Measurements from ENCODE around the gene TBCK. TPM values are rescaled to one million over a fixed set of nuclear protein-coding genes. Genes with fewer than 3 reads are reported as not detected.

The TBCK gene
- total and polyA plus RNA-seq, 2 of the 8 experiments (the other 6 are each of a cell fraction or from before 2014, with no cell fraction given) = 10.2 to 18.7 TPM

DNA sequence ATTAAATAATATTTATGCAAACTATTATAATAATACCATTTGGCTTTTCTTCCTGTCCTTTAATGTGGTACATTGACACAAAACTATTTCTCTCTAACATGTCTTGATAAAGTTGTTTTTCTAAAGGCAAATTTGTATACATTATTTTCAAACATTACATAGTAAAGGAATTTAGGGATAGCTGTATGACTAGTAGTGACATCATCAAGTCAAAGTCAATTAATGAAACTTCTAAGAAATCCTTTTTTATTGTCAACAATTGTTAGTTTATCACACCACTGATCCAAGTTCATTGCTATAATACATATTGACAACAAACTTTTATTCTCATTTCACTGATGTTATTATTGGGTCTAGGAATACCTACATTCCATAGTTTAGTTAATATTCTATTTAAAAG is 68.4 kb downstream of the TBCK start:
- FAIRE-seq = no peak
- CTCF ChIA-PET (ENCODE audit: partially characterized antibody) = interaction anchor here (0.5 to 2.3 kb wide), 2 partner anchors 9 to 1370 kb away, joined by 3 to 11 read pairs; no protein-coding TSS in a partner anchor
- no peak overlapping the region for H3K4ac ChIP-seq (replicated peaks; ENCODE audit: insufficient read length, low read depth, low read length)
- TF ChIP-seq SIRT6 (IDR thresholded peaks at IDR 0.05; ENCODE audit: low read length) (no peak), RFX5 (IDR thresholded peaks at IDR 0.05; ENCODE audit: borderline replicate concordance, low read depth, low read length) (no peak), YY1 (IDR thresholded peaks at IDR 0.05; ENCODE audit: low read depth, low read length) (no peak), JUN (IDR thresholded peaks at IDR 0.05; ENCODE audit: low read depth, low read length) (no peak), FOSL1 (IDR thresholded peaks at IDR 0.05; ENCODE audit: insufficient read depth, low read depth, low read length) (no peak), RBBP5 (IDR thresholded peaks at IDR 0.05; ENCODE audit: borderline replicate concordance, low read depth, low read length) (no peak)
- TF ChIP-seq, protein P1, sequence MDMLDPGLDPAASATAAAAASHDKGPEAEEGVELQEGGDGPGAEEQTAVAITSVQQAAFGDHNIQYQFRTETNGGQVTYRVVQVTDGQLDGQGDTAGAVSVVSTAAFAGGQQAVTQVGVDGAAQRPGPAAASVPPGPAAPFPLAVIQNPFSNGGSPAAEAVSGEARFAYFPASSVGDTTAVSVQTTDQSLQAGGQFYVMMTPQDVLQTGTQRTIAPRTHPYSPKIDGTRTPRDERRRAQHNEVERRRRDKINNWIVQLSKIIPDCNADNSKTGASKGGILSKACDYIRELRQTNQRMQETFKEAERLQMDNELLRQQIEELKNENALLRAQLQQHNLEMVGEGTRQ (IDR thresholded peaks at IDR 0.05; ENCODE audit: low read length) = no peak

More for the DNA sequence above, 68.4 kb downstream of the TBCK start:
- Histone ChIP-seq H3K4me2 (ENCODE audit: insufficient read depth in 1 of 2, low read depth in 2 of 2, low read length in 2 of 2) (no peak overlapping the region), H3K36me3 (ENCODE audit: control insufficient read depth in 2 of 4, insufficient read depth in 4 of 4, low read length in 3 of 4) (peaks cover 0 to 7% (median 3%) of the 10 kb centered on the region in 4 experiments; a peak in 4 of 8 replicates), H3K4me1 (replicated peaks in 1 of 4; ENCODE audit: control insufficient read depth in 3 of 4, insufficient read depth in 4 of 4, low read length in 3 of 4) (no peaks in the 10 kb centered on the region), H4K5ac (ENCODE audit: insufficient read length, low read depth, low read length) (no peak overlapping the region), H2AK5ac (ENCODE audit: low read depth, low read length) (no peak overlapping the region), H2BK15ac (ENCODE audit: low read length) (no peak overlapping the region), H3K23me2 (ENCODE audit: low read depth, low read length) (no peaks in the 10 kb centered on the region), H3K79me1 (ENCODE audit: low read depth, low read length) (no peaks in the 10 kb centered on the region), H3K27me3 (replicated peaks in 1 of 4; ENCODE audit: control insufficient read depth in 3 of 4, extremely low read depth in 1 of 4, insufficient read depth in 3 of 4, low read length in 3 of 4) (no peaks in the 10 kb centered on the region), H2AFZ (ENCODE audit: low read length) (no peak overlapping the region), H2BK5ac (ENCODE audit: low read depth, low read length) (no peak overlapping the region), H4K20me1 (replicated peaks in 1 of 2; ENCODE audit: control insufficient read depth in 1 of 2, insufficient read depth in 2 of 2, low read length in 2 of 2) (no peaks in the 10 kb centered on the region), H2BK12ac (ENCODE audit: low read depth, low read length) (no peak overlapping the region), H3K27ac (ENCODE audit: low read depth, low read length) (no peak overlapping the region), H3K18ac (ENCODE audit: extremely low read depth, low read length) (no peak overlapping the region), H4K8ac (ENCODE audit: extremely low read depth, insufficient read depth, low read length) (no peak overlapping the region), H3K79me2 (ENCODE audit: control insufficient read depth in 1 of 2, insufficient read depth in 2 of 2, low read length in 2 of 2) (no peaks in the 10 kb centered on the region), H3K56ac (replicated peaks; ENCODE audit: insufficient read length, low read depth, low read length) (no peak overlapping the region), H3K23ac (ENCODE audit: insufficient read length) (no peak overlapping the region), H2BK20ac (ENCODE audit: low read length) (no peak overlapping the region), H2BK120ac (replicated peaks; ENCODE audit: low read depth, low read length) (no peak overlapping the region), H3K4me3 (ENCODE audit: extremely low read depth in 1 of 4, insufficient read depth in 2 of 4, low read depth in 3 of 4, low read length in 4 of 4) (no peak overlapping the region), H3K14ac (ENCODE audit: insufficient read length) (no peak overlapping the region), H3K9me3 (ENCODE audit: insufficient read depth in 2 of 2, low read depth in 1 of 2, low read length in 1 of 2) (no peaks in the 10 kb centered on the region), H3K9ac (replicated peaks in 1 of 4; ENCODE audit: extremely low read depth in 1 of 4, low read depth in 3 of 4, low read length in 3 of 4) (no peak overlapping the region), H4K91ac (replicated peaks; ENCODE audit: insufficient read length, low read length) (no peak overlapping the region)
- no peak for DNase-seq (ENCODE audit: low read depth in 1 of 2, low spot score in 2 of 2)
- POLR2A ChIA-PET (ENCODE audit: partially characterized antibody) = no interaction called here
